Activated CD8-positive, alpha-beta memory T cell treated with anti-CD3 and anti-CD28 coated beads, Interleukin-2, amount 50 U/mL, for 4 hours (primary cell): ENCODE data around the gene SYT9.
"Not testable (repeated sequence)": the region's sequence is repeated elsewhere in the genome, so short reads cannot be mapped to it uniquely, and the experiment has no call there.

ENCODE experiments used
- DNase-seq: peaks from one replicate; pipeline ENCODE4 v3.0.0-alpha.2; 2020

The SYT9 gene

DNA sequence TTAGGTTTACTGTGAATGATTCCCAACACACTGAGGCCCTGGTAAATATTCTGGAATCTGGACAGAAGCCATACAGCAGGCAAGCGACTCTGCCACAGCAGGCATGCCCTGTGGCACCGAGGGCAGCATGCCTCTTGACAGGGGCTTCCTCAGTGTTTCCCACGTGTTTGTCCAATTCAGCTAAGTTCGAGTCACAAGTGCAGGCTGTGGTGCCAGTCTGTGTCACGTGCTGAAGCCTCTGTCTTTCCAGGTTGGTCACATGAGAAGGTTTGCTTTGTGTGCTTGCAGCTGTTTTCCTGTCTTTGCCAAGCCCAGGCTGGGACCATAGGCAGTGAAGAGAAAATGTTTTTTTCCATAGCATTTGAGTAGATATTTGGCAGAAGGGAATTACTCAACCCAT is 259.7 kb downstream of the SYT9 start:
- DNase-seq, result no peak

- DNase-seq, result peak; percentile 21
Measured at GRCh38 chr11:7512525-7513233, 261.0 kb downstream of the SYT9 start.

DNA sequence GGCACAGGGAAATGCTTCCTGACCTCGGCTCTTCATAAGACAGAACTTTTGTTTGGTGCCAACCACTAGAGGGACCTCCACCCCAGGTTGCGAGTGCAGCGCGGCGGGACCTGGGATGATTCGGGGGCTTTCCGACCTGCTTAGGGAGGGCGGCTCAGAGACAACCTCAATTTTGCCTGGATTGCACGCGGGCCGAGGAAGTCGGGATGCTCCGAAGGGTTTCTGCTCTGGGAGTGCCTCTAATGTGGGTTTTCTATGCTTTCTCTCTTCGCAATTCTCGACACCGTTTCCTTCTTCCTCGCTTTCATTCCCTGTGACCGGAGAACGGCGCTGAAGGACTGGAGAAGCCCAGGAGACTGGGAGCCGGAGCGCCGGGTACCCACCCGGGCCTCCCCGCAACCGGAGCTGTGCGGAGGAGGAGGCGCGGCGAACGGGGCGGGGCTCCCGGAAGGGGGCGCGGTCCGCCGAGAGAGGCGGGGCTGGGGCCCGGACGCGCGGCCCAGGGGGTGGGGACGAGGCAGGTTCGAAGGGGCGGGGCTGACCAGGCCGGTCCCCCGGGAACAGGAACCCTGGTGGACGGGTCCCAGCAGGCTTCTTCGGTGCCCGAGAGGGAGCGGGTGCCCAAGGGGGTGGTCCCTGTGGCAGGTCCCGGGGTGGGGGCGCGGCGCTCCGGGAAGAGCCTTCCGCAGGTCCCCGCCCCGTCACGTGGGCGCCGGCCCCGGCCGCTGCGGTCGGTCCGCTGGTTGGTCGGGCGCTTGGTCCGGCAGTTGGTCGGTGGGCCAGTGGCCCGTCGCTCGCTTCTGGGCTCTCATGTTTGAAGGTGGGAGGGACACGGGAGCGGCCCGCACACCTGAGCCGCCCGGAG is 261.8 kb downstream of the SYT9 start, which contains the start of gene PPFIBP2:
Gene PPFIBP2, plus strand, starts transcription at position 766 of the 865 bp plus-strand sequence. CDS start 35,477 bp downstream, outside the sequence.
- peak; percentile 86 for DNase-seq

GRCh38 chr11:7514099-7514591 is 262.4 kb downstream of the SYT9 start:
- DNase-seq, result no peak

- no peak for DNase-seq
Measured at GRCh38 chr11:7515447-7515886, 263.8 kb downstream of the SYT9 start.

GRCh38 chr11:7516475-7516874 is 264.8 kb downstream of the SYT9 start:
- no peak for DNase-seq

DNA sequence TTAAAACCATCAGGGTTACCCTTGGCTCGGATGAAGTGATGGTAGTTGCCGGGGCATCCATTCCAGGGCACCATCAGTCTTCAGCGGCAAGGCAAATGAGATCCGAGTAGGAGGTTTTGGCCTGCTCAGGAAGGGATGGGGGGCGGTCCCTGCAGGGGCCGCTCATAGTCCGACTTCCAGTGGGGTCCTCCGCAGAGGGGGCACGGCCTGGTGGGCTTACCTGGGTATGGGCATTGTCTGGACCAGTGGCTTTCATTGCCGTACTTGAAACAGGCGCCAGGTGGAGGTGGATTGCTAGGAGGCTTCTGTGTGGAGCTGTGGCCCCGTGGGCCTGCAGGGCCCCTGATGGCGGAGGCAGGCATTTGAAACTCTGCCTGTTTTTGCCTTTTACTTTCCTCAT is 266.0 kb downstream of the SYT9 start:
- DNase-seq, result not testable (repeated sequence)
